ENCODE data around the gene RIMBP3C.
"Not testable (repeated sequence)": the region's sequence is repeated elsewhere in the genome, so short reads cannot be mapped to it uniquely, and the experiment has no call there.

Gene RIMBP3C

DNA sequence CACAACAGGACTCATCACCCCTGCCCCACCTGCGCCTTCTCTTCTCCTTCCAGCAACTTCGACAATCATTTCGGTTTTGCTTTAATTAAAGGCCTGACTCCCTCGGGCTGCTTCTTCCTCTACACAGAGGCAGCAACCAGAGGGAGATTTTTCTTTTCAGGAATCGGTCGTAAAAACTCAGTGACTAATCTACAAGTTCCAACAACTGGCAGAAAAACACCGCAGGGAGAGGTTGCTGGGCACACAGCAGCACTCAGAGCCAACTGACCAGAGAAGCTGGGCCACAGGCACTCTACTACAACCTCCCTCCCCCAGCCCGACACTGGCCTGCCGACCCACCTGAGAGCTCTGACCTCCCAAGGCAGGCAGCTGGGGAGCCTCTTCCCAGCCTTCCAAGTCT is 36.0 kb downstream of the RIMBP3C start:
- H3K4me1 Mint-ChIP-seq (ENCODE audit: low read depth); H3K4me3 Mint-ChIP-seq; H3K27ac Mint-ChIP-seq; H3K27me3 Mint-ChIP-seq; H3K9me3 Mint-ChIP-seq; H3K36me3 Mint-ChIP-seq (ENCODE audit: low read depth): not testable (repeated sequence)

DNA sequence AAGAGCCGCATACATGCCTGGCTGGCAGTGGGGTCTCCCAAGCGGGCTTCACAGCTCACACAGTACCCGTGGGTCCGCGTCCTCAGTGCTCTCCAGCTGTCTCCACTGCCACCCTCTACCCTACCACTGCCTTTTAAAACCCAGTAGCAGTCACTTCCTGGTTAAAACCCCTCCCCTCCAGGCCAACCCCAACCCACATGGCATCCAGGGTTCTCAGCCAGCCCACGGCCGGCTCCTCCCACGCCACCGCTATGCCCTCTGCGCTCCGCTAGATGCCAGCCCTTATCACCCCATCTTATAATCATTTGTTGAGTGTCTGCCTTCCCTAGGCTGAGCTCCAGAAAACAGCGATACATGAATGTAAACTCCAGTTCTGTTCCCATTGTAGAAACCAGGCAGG is 37.1 kb downstream of the RIMBP3C start:
- not testable (repeated sequence) for H3K9me3 Mint-ChIP-seq; H3K4me1 Mint-ChIP-seq (ENCODE audit: low read depth); H3K36me3 Mint-ChIP-seq (ENCODE audit: low read depth); H3K27ac Mint-ChIP-seq; H3K4me3 Mint-ChIP-seq; H3K27me3 Mint-ChIP-seq

DNA sequence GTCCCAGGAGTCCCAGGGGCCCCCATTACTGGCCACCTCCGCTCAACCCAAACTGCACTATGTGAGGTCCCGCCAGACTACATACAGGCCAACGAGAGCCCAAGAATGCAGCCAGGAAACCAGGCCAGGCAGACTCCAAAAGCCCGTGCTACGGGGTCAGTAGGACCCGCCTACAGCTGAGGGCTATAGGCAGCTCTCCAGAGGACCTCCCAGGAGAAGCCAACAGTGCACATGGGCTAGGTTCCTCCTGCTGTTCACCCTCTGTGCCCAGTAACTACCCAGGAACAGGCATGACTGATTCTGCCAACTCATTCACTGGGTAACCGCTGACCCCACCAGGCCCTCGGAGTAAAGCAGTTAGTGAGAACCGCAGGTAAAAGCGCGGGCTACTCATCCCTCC is 39.2 kb downstream of the RIMBP3C start:
- not testable (repeated sequence) for H3K4me1 Mint-ChIP-seq (ENCODE audit: low read depth); H3K36me3 Mint-ChIP-seq (ENCODE audit: low read depth); H3K9me3 Mint-ChIP-seq; H3K27me3 Mint-ChIP-seq; H3K4me3 Mint-ChIP-seq; H3K27ac Mint-ChIP-seq

- H3K27me3 Mint-ChIP-seq; H3K27ac Mint-ChIP-seq; H3K9me3 Mint-ChIP-seq; H3K36me3 Mint-ChIP-seq (ENCODE audit: low read depth); H3K4me1 Mint-ChIP-seq (ENCODE audit: low read depth); H3K4me3 Mint-ChIP-seq: not testable (repeated sequence)
Measured at GRCh38 chr22:21510397-21510796, 40.9 kb downstream of the RIMBP3C start.

DNA sequence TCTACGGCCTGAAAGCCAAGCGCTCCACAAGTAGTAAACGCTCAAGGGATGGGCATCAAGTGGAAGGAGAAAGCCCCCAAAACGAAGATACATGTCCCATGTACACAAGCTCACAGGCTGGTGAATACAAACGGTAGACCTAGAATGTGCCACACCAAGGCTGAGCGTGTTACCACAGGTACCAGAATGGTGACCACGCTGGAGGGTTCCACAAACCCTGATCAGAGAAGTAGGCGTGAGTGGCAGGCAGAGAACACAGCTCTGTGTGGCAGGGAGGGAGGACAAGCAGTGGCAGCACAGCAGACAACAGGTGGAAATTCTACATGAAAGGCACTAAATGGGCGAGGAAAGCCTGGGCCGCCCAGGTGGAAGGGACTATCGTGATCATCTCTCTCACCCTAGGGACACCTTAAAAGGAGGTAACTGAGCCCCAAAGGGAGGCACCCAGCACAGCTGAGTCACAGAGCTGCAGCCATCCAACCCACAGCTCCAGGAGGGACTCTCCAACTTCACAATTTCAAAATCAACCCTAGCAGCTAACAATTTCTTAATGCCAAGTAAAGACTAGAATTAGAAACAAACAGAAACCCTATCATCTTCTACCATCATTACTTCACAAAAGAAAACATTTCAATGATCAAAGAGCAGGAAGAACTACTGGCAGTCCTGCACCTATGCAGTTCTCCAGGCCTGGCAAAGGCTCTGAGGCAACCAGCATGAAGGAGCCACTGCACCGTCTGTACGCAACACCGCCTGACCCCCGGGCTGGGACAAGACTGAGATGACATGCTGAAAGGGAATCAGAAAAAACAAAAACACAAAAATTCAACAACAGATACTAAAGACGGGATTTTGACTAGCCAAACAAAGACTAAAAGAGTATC is 51.4 kb downstream of the RIMBP3C start:
- H3K36me3 Mint-ChIP-seq (ENCODE audit: low read depth); H3K27ac Mint-ChIP-seq; H3K27me3 Mint-ChIP-seq; H3K4me1 Mint-ChIP-seq (ENCODE audit: low read depth); H3K9me3 Mint-ChIP-seq; H3K4me3 Mint-ChIP-seq: not testable (repeated sequence)

DNA sequence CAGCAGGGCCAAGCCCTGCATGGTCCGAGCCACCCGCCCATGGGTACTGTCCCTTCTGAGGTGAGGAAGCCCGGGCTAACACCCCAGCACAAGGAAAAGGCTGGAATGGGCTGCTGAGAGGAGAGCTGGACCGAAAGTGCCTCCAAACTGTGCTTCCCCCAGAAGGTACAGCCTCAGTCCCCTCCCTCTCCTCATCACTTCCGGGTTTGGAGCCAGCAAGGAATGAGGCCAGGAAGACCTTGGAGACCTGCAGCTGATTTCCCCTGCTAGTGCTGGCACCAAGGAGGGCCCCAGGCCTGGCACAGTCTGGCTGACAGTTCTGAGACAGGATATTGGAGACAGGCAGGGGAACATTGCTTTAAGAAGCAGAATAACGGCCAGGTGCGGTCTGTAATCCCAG is 52.8 kb downstream of the RIMBP3C start:
- not testable (repeated sequence) for H3K4me1 Mint-ChIP-seq (ENCODE audit: low read depth); H3K36me3 Mint-ChIP-seq (ENCODE audit: low read depth)

GRCh38 chr22:21497984-21498383 is 53.3 kb downstream of the RIMBP3C start:
- not testable (repeated sequence) for H3K4me1 Mint-ChIP-seq (ENCODE audit: low read depth); H3K9me3 Mint-ChIP-seq; H3K27me3 Mint-ChIP-seq; H3K4me3 Mint-ChIP-seq; H3K36me3 Mint-ChIP-seq (ENCODE audit: low read depth); H3K27ac Mint-ChIP-seq

More for the DNA sequence above, 52.8 kb downstream of the RIMBP3C start:
- not testable (repeated sequence) for H3K27me3 Mint-ChIP-seq, H3K9me3 Mint-ChIP-seq, H3K4me3 Mint-ChIP-seq, H3K27ac Mint-ChIP-seq
